ENCODE results near the gene SRGAP2C. TPM values are rescaled to one million over a fixed set of nuclear protein-coding genes. Genes with fewer than 3 reads are reported as not detected.
"Not testable (repeated sequence)": the region's sequence is repeated elsewhere in the genome, so short reads cannot be mapped to it uniquely, and the experiment has no call there.

The SRGAP2C gene
- total RNA-seq, 2 experiments from 2014 or later = 32.3 to 33.6 TPM

DNA sequence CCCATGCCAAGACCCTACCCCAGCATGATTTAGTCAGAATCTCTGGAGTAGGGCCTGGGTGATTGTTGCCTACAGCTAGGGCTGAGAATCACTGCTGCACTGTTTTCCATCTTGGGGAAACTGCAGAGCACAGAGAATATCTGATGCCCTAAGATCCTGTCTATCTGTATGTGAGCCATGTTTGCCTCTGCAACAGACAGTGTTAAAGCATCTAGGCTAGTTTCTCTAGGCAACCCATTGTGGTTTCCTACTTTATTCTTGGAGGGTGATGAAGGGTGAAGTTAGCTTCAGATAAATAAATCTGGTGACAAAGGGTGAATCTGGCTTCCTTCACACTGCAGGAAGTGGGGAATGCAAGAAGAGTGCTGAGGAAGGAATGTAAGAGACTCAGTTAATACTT lies 147.4 kb downstream of the SRGAP2C start:
- DNase-seq; H3K27me3 Mint-ChIP-seq; POLR2A ChIA-PET; H3K4me1 Mint-ChIP-seq; H3K4me3 Mint-ChIP-seq; H3K27ac Mint-ChIP-seq; H3K36me3 Mint-ChIP-seq (ENCODE audit: low read depth); H3K9me3 Mint-ChIP-seq; CTCF ChIA-PET: not testable (repeated sequence)

DNA sequence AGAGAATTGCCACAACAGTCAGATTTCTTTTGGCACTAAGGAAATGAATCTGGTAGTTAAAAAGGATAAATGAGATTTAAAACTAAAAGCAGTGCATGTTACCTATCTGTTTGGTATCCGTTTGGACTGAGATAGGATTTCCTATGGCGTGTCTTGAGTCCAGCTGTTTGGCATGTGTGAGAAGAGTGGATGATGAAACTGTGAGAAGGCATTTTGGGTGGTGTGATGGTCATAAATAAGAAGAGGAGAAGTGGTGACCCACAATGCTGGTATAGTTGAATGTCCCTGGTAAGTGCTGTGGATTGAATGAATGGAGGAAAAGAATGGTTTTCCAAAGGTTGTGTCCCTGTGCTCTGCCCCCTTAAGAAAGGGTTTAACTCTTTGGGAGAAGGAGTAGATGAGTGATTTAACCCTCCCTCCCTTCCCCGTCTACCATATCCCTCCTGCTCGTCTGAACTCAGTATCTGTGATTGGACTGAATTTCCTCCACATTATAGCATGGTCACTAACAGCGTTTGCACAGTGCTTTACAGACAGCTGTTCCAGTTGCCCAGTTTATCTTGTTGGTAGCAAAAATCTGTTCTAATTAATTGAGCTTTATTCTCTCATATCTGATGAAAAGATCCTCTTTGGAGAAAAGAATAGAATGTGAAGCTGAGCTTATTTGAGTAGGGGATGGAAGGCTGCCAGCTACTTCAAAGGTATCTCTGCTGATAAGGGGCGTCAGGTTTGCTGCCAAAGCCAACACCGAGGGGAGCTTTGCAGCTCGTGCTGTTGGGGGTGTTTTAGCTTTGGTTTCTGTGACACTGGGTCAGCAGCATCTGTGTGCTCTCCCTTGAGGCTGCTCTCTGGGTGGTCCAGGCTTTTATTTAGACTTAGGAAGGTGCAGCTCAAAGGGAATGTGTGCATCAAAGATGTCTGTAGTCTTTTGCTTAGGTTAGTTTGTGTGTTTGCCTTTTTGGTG lies 148.1 kb downstream of the SRGAP2C start:
- POLR2A ChIA-PET; H3K27me3 Mint-ChIP-seq; H3K9me3 Mint-ChIP-seq; H3K27ac Mint-ChIP-seq; H3K4me3 Mint-ChIP-seq; CTCF ChIA-PET; DNase-seq; H3K4me1 Mint-ChIP-seq; H3K36me3 Mint-ChIP-seq (ENCODE audit: low read depth): not testable (repeated sequence)

DNA sequence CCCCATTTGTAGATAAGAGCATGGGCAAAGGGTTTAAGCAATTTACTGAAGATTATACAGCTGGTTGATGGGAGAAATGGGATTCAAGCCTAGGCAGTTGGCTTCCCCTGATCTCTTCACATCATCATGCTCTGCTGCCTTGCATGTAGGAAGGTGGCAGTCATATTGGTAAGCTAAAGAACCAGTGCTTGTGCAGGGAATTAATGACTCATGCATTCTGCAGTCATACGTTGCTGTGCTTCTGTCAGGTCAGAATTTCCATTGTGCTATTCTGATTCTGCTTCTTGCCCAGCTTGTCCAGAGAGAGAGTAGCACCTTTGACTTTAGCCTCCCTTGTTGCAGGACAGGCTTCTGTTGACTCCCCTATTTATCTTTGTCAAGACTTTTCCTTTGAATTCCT lies 153.2 kb downstream of the SRGAP2C start:
- H3K36me3 Mint-ChIP-seq (ENCODE audit: low read depth); H3K4me1 Mint-ChIP-seq; POLR2A ChIA-PET; H3K9me3 Mint-ChIP-seq; H3K4me3 Mint-ChIP-seq; H3K27ac Mint-ChIP-seq; H3K27me3 Mint-ChIP-seq; DNase-seq; CTCF ChIA-PET: not testable (repeated sequence)

- H3K4me3 Mint-ChIP-seq; POLR2A ChIA-PET; H3K9me3 Mint-ChIP-seq; H3K27ac Mint-ChIP-seq; H3K27me3 Mint-ChIP-seq; DNase-seq; H3K36me3 Mint-ChIP-seq (ENCODE audit: low read depth); CTCF ChIA-PET; H3K4me1 Mint-ChIP-seq: not testable (repeated sequence)
Measured at GRCh38 chr1:121339611-121340010, 154.8 kb downstream of the SRGAP2C start.

DNA sequence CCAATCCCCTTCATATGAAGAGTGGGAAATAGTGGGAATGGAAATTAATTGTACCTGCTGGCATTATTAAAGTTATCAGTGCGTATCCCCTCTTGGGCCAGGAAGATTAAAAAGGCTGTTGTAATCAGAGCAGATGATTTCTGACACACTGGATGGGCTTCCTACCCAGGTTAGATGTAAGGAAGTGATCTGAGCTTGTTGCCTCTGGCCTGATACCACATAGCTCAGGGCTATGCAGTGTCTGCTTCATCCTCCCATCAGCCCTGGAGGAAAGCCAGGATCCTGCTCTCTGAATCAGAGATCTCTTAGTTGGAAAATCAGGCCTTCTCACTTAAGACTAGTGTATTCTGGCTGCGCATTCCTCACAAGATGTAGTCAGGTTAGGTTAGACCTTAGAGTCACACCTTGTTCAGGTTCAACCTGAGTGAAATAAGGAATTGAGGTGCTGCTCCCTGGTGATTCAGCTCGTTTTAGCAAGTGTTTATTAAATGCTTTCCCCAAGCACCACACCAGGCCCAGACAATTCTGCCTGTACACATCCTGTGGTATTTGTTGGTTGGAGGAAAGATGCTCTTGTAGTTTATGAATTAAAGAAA lies 158.6 kb downstream of the SRGAP2C start:
- H3K4me1 Mint-ChIP-seq; H3K36me3 Mint-ChIP-seq (ENCODE audit: low read depth); H3K27me3 Mint-ChIP-seq; CTCF ChIA-PET; H3K27ac Mint-ChIP-seq; POLR2A ChIA-PET; DNase-seq; H3K9me3 Mint-ChIP-seq; H3K4me3 Mint-ChIP-seq: not testable (repeated sequence)

DNA sequence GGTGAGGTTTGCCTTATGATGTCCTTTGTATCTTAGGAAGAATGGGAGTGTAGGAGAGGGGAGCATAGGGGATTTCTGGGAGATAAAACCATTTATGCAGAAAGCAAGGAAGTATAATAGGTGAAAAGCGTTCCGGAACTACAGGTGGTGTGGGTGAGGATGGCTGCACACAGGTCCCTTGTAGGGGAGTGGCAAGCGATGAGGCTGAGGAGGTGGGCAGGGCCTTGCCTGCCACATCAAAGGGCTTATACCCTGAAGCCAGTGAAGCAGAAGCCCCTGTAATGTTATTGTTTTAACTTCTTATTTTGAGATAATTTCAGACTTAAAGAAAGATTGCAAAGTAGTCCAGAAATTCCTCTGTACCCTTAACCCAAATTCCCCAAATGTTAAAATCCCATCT lies 159.6 kb downstream of the SRGAP2C start:
- H3K4me3 Mint-ChIP-seq; H3K4me1 Mint-ChIP-seq; H3K9me3 Mint-ChIP-seq; H3K36me3 Mint-ChIP-seq (ENCODE audit: low read depth); POLR2A ChIA-PET; CTCF ChIA-PET; DNase-seq; H3K27me3 Mint-ChIP-seq; H3K27ac Mint-ChIP-seq: not testable (repeated sequence)

- POLR2A ChIA-PET; CTCF ChIA-PET; H3K27ac Mint-ChIP-seq; H3K27me3 Mint-ChIP-seq; H3K4me1 Mint-ChIP-seq; H3K4me3 Mint-ChIP-seq; H3K36me3 Mint-ChIP-seq (ENCODE audit: low read depth); DNase-seq; H3K9me3 Mint-ChIP-seq: not testable (repeated sequence)
Measured at GRCh38 chr1:121346654-121347053, 161.9 kb downstream of the SRGAP2C start.

GRCh38 chr1:121347476-121347875 lies 162.7 kb downstream of the SRGAP2C start:
- POLR2A ChIA-PET; H3K36me3 Mint-ChIP-seq (ENCODE audit: low read depth); DNase-seq; H3K27me3 Mint-ChIP-seq; H3K4me1 Mint-ChIP-seq; H3K27ac Mint-ChIP-seq; H3K4me3 Mint-ChIP-seq; CTCF ChIA-PET; H3K9me3 Mint-ChIP-seq: not testable (repeated sequence)

GRCh38 chr1:121348115-121348514 lies 163.3 kb downstream of the SRGAP2C start:
- H3K4me1 Mint-ChIP-seq; POLR2A ChIA-PET; H3K27me3 Mint-ChIP-seq; H3K4me3 Mint-ChIP-seq; H3K36me3 Mint-ChIP-seq (ENCODE audit: low read depth); H3K27ac Mint-ChIP-seq; H3K9me3 Mint-ChIP-seq; CTCF ChIA-PET; DNase-seq: not testable (repeated sequence)

DNA sequence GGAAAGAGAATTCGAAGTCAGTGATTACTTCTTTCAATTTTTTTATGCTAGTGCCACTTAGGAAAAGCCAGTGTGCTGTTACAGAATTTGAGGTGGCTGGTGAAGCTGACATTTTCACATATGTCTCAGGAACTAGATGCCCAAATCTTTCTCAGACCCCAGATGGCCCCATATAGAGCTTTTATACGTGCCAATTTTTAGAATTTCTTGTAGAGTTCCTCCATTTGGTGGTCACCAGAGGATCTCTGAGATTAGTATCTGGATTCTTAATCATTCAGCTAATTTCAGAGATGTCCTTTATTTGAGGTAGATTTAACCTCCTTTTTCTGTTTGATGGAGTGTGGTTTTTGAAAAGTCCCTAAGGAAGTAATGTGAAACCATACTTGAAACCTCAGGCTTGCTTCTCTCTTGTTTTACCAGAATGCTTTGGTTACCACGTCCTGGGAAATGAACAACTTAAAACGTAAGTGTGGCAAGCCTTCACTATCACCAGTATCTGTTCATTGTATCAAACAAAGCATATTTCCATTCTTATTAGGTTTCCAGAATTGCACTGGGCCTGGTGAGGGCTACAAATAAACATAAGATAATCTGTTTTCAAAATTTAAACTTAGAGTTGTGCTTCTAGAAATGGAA lies 164.7 kb downstream of the SRGAP2C start:
- H3K27ac Mint-ChIP-seq; DNase-seq; H3K4me1 Mint-ChIP-seq; H3K9me3 Mint-ChIP-seq; H3K4me3 Mint-ChIP-seq; H3K27me3 Mint-ChIP-seq; H3K36me3 Mint-ChIP-seq (ENCODE audit: low read depth); CTCF ChIA-PET; POLR2A ChIA-PET: not testable (repeated sequence)

- H3K27ac Mint-ChIP-seq; H3K4me3 Mint-ChIP-seq; DNase-seq; H3K27me3 Mint-ChIP-seq; H3K4me1 Mint-ChIP-seq; CTCF ChIA-PET; POLR2A ChIA-PET; H3K36me3 Mint-ChIP-seq (ENCODE audit: low read depth); H3K9me3 Mint-ChIP-seq: not testable (repeated sequence)
Measured at GRCh38 chr1:121355711-121356420, 171.1 kb downstream of the SRGAP2C start.

- CTCF ChIA-PET; POLR2A ChIA-PET; DNase-seq; H3K36me3 Mint-ChIP-seq (ENCODE audit: low read depth); H3K4me3 Mint-ChIP-seq; H3K27ac Mint-ChIP-seq; H3K27me3 Mint-ChIP-seq; H3K9me3 Mint-ChIP-seq; H3K4me1 Mint-ChIP-seq: not testable (repeated sequence)
Measured at GRCh38 chr1:121356819-121357218, 172.0 kb downstream of the SRGAP2C start.

DNA sequence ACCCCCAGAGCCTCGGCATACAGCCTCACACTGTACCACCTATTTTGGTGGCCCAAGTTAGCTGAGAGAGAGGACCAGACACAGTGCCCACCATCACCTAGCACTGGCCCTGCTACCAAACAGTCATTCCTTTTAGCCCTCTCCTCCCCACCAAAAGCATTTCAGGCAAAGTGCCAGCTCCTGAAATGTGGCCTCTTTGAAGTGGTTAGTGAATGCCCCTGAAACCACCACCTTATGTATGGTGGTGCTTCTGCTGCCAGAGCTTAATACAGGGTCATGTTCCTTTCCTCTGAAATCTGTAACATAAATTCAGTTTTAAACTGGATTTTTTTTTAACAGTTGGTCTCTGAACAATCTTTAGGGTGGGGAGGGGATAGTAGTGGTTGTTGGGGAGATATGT lies 175.8 kb downstream of the SRGAP2C start:
- H3K27me3 Mint-ChIP-seq; H3K4me1 Mint-ChIP-seq; H3K9me3 Mint-ChIP-seq; H3K36me3 Mint-ChIP-seq (ENCODE audit: low read depth); H3K4me3 Mint-ChIP-seq; DNase-seq; POLR2A ChIA-PET; CTCF ChIA-PET; H3K27ac Mint-ChIP-seq: not testable (repeated sequence)
